SH-SY5Y (cell line): Measurements from ENCODE around the gene TEPSIN.

Source experiments
- GATA2 ChIP-seq: IDR thresholded peaks from 2 replicates; pipeline ENCODE4 v1.6.1; 2011; ENCODE audit warnings: mild to moderate bottlenecking, low read depth, low read length
- GATA3 ChIP-seq: IDR thresholded peaks from 2 replicates; pipeline ENCODE4 v1.6.1; 2011; ENCODE audit warnings: low read depth, mild to moderate bottlenecking, low read length, moderate library complexity

DNA sequence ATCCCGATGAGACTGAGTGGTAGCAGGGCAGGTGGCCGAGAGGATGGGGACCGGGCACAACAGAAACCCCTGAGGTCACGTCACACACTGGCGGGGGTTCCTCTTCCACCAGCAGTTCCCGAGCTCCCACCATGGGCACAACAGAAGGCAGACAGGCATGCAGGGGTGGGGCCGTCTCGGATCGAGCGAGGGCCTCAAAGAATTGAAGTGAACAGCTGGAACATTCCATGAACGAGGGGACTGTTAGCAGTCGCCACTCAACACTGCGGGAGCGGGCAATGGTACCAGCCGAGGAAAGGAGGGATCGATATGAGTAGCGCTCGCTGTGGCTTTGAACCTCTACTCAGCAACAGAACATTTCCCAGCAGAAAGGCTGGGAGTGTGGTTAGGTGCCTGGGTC, 21.4 kb downstream of the TEPSIN start:
- no peak for TF ChIP-seq GATA3
- no peak for TF ChIP-seq GATA2
